Globus pallidus (tissue), 1 donor: Measurements from ENCODE around the gene KRTAP10-5.
"Not testable (repeated sequence)": the region's sequence is repeated elsewhere in the genome, so short reads cannot be mapped to it uniquely, and the experiment has no call there.

Source experiments
- DNase-seq: peaks from one replicate; pipeline ENCODE4 v3.0.0-alpha.2; 2015; ENCODE audit warnings: low spot score

The KRTAP10-5 gene

DNA sequence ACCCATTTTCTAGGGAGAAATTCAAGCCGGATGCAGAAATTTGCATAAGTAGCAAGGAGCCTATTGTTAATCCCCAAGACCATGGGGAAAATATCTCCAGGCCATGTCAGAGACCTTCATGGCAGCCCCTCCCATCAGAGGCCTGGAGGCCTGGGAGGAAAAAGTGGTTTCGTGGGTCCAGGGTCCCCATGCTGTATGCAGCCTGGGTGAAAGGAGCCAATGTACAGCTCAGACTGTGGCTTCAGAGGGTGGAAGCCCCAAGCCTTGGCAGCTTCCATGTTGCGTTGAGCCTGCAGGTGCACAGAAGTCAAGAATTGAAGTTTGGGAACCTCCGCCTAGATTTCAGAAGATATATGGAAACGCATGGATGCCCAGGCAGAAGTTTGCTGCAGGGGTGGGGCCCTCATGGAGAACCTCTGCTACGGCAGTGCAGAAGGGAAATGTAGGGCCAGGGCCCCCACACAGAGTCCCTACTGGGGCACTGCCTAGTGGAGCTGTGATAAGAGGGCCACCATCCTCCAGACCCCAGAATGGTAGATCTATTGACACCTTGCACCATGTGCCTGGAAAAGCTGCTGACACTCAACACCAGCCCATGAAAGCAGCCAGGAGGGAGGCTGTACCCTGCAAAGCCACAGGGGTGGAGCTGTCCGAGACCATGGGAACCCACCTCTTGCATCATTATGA, 29.9 kb upstream of the KRTAP10-5 start:
- DNase-seq = not testable (repeated sequence)

DNA sequence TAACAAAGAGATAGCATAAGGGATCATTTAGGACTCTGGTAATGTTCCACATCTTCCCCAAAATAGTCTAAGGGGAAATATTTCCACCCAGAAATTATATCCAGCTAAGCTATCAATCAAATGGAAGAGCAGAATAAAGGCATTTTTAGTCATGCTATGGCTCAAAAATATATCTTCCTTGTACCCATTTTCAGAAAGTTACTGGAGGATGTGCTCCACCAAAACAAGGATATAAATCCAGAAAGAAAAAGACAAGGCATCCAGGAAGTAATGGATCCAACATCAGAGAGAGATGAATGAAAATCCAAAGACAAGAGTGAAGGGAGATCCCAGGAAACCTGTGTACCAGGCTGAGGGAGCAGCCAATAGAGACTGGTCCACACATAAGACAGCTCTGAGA, 28.8 kb upstream of the KRTAP10-5 start:
- no peak for DNase-seq

DNA sequence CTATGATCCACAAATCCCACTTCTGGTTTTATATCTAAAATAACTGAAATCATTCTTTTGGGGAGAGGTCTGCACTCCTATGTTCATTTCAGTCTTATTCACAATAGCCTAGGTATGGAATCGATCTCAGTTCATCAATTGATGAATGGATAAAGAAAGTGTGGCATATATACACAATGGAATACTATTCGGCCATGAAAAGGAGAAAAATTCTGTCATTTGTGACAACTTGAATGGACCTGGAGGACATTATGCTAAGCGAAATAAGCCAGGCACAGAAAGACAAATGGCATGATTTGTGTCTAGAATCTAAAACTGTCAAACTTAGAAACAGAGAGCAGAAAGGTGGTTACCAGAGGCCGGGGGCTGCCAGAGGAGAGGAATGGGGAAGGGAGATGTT, 26.1 kb upstream of the KRTAP10-5 start:
- DNase-seq = no peak

GRCh38 chr21:44603911-44604310, 23.5 kb upstream of the KRTAP10-5 start:
- no peak for DNase-seq

GRCh38 chr21:44603109-44603875, 22.9 kb upstream of the KRTAP10-5 start:
- no peak for DNase-seq

DNA sequence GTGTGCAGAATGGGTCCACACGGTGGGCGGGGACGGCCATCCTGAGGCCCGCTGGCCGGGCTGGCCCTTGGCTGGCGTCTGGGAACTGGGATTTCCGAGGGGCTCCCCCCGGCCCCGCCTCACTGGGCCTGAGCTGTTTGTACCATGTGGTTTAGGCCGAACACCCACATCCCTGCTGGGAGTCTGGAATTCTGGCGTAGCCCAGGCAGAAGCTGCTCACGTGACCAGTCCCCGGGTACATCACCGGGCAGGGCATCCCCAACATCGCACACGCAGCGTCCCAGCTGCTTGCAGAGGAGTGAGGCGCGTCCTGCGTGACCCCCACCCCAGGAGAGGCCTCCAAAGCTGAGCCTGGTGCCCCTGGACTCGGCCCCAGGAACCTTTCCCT, 22.1 kb upstream of the KRTAP10-5 start:
- DNase-seq = no peak

DNA sequence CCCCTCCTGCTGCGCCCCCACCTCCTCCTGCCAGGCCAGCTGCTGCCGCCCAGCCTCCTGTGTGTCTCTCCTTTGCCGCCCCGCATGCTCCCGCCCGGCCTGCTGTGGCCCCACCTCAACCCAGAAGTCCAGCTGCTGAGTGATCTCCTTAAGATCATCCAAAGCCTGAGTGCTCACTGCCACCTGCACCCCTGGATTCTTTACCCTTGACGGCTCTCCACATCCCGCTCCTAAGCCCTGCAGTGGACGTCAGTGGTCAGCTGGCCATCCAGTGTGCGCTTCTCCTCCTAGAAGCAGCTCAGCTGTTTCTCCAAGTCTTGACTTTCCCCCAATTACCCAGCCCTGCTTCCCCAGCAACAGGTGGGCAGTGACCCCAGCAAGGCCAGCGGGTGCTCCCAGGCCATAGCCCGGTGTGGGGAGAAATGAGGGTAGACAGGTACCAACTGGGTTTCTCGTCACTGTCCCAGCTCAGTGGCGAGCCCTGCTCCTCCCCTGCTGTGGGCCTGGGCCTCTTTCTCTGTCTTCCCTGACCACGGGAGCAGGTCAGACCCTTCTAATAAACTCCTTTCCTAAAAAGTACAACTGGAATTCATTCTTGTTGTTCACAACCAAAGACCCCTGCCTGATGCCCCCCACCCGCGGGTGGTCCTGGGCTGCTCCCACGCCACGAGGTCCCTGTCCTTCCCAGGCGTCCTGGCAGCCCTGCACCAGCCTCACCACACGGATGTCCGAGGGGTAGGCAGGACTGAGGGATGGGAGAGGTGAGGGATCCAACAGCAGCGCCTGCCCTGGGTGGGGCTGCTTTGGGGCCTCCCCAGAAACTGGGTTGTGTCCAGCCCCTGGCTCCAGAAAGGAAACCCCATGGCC, 21.4 kb upstream of the KRTAP10-5 start:
- DNase-seq = no peak

DNA sequence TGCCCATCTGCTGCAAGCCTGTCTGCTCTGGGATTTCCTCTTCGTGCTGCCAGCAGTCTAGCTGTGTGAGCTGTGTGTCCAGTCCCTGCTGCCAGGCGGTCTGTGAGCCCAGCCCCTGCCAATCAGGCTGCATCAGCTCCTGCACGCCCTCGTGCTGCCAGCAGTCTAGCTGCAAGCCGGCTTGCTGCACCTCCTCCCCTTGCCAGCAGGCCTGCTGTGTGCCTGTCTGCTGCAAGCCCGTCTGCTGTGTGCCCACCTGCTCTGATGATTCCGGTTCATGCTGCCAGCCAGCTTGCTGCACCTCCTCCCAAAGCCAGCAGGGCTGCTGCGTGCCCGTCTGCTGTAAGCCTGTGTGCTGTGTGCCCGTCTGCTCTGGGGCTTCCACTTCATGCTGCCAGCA, 20.7 kb upstream of the KRTAP10-5 start:
- DNase-seq = not testable (repeated sequence)

DNA sequence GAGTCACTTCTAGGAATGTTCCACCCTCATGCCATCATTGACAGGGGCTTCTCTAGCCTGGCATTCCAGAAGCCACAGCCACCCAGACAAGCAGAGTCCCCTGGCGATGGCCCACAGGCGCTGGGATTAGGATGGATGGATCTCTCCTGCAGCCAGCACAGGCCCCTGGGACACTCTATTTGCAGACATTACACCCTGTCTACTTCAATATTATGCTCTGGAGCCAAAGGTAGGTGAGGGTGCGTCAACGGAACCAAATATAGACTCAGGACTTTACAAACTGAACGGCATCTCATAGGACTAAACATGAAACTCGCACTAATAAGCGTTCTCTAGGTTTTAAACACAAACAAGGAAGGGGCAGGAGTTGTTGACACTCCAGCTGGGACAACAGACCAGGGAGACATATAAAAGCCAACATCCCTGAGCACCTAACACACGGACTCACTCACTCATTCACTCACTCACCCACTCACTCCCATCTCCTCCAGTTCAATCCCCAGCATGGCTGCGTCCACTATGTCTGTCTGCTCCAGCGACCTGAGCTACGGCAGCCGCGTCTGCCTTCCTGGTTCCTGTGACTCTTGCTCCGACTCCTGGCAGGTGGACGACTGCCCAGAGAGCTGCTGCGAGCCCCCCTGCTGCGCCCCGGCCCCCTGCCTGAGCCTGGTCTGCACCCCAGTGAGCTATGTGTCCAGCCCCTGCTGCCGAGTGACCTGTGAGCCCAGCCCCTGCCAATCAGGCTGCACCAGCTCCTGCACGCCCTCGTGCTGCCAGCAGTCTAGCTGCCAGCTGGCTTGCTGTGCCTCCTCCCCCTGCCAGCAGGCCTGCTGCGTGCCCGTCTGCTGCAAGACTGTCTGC, 19.9 kb upstream of the KRTAP10-5 start, which contains the start of gene KRTAP10-7:
Gene KRTAP10-7, plus strand, starts transcription at position 480 of the 861 bp plus-strand sequence. Its CDS starts 25 bp downstream, at position 505.
- not testable (repeated sequence) for DNase-seq

- DNase-seq = no peak
These were observed 19.0 kb upstream of the KRTAP10-5 start for GRCh38 chr21:44599264-44600029.

DNA sequence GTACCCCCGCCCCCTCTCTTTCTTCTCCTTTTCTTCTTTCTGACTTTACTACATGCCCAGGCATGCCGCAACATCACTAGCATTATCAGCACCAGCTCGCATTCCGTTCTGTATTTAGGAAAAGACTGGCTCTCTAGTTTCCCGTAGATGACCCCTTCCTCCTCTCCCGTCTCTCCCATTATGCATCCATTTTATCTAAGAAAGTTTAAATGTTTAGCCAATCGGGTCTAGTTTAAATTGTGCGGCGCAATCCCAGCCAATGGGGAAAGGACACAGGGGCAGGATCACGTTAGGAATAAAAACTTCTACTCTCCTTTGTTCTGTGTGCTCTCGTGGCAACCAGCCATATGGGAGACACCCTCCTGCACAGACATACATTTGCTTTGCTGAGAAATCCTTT, 17.7 kb upstream of the KRTAP10-5 start:
- no peak for DNase-seq

- DNase-seq = no peak
These were observed 15.8 kb upstream of the KRTAP10-5 start for GRCh38 chr21:44596068-44596725.

- DNase-seq = no peak
These were observed 15.1 kb upstream of the KRTAP10-5 start for GRCh38 chr21:44595524-44595923.

DNA sequence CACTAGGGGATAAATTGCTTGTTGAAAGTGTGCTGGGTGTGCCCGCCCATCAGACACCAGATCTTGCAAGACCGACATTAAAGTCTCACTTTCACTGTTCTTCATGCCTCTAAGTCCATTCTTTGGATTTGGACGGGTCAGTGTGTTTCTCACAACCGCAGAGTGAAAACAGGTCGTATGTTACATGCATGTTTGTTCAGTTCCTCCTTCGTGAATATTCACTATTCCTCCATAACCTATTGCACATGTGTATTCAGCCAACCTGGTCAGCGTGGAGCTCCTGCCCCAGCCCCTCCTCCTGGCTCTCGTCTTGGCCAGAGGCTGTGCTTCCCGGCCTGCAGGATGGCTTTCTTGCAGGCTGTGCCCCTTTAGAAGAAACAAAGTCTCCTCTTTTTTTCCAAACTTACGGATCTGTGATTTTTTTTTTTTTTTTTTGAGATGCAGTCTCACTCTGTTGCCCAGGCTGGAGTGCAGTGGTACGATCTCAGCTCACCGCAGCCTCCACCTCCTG, 14.1 kb upstream of the KRTAP10-5 start:
- no peak for DNase-seq

DNA sequence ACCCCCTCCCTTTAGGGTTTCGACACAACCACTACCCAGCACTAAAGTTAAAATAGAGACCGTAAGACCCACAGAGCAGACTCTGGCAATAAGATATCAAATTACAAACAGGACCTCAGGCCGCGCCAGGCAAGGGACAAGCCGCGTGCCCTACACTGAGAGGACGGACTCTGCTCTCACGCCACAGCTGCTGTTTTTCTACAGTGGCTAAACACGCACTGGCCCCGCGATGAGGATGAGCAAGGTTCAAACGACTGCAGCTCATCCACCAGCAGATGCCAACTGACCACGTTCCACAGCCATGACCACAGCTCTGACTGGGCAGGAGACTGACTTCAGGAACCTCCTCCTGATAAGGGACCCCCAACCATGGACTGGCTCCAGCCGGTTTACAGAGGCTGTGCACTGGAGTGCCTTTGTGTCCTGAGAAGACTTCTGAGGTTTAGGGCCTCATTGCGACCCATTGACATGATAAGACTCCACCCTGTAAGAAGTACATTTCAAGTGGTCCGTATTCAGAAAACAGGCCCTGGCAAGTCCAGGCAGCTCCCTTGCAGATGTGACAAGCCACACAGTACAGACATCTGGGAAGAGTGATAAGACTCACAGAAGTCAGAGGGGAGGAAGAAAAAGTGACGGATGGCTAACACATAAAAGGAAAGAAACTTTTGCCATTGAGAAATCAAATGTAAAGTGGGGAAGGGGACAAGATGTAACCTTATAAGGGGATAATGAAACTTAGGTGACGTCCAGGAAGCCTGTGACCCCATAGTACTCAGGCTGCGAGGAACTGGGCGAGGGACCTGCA, 13.4 kb upstream of the KRTAP10-5 start:
- DNase-seq = no peak

GRCh38 chr21:44592446-44593311, 12.3 kb upstream of the KRTAP10-5 start, which contains the start of gene KRTAP10-6:
TSS of gene KRTAP10-6 (minus strand) at chr21:44592505. CDS start at chr21:44592484, 21 bp downstream.
- no peak for DNase-seq

DNA sequence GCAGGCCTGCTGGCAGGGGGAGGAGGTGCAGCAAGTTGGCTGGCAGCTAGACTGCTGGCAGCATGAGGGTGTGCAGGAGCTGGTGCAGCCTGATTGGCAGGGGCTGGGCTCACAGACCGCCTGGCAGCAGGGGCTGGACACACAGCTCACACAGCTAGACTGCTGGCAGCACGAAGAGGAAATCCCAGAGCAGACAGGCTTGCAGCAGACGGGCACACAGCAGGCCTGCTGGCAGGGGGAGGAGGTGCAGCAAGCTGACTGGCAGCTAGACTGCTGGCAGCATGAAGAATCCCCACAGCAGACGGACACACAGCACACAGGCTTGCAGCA, 11.4 kb upstream of the KRTAP10-5 start:
- not testable (repeated sequence) for DNase-seq
